Spleen (tissue), 11 donors: Measurements from ENCODE around the gene CENPB. TPM values are rescaled to one million over a fixed set of nuclear protein-coding genes. Genes with fewer than 3 reads are reported as not detected.

Source experiments
- DNase-seq: peaks from one replicate; pipeline ENCODE4 v3.0.0-alpha.2; 2020
- H3K27ac ChIP-seq, 8 donors: fragments of 200-600 bp; sonication (generic) in 7 of 8; 1 replicate in 4 of 8; 2 replicates in 4 of 8; pipeline versions ENCODE4 v1.5.0 to v1.8.0; 2016 to 2021; ENCODE audit warnings: inconsistent platforms in 4 of 8, mild to moderate bottlenecking in 4 of 8, moderate library complexity in 1 of 8
- H3K27me3 ChIP-seq, 7 donors: fragments of 200-600 bp; sonication (generic) in 6 of 7; replicated peaks in 1 of 7; 1 replicate in 4 of 7; 2 replicates in 3 of 7; pipeline versions ENCODE4 v1.5.0 to v1.8.0; 2016 to 2021; ENCODE audit warnings: inconsistent platforms in 3 of 7, mild to moderate bottlenecking in 1 of 7
- H3K36me3 ChIP-seq, 6 donors: fragments of 200-600 bp; sonication (generic) in 5 of 6; 1 replicate in 4 of 6; 2 replicates in 2 of 6; pipeline versions ENCODE4 v1.5.0 to v1.8.0; 2016 to 2021; ENCODE audit warnings: inconsistent platforms in 2 of 6
- H3K4me1 ChIP-seq, 6 donors: fragments of 200-600 bp; sonication (generic) in 5 of 6; 1 replicate in 3 of 6; 2 replicates in 3 of 6; pipeline versions ENCODE4 v1.5.0 to v1.8.0; 2016 to 2021; ENCODE audit warnings: inconsistent platforms in 3 of 6
- H3K4me3 ChIP-seq, 8 donors: fragments of 200-600 bp; sonication (generic) in 7 of 8; 1 replicate in 4 of 8; 2 replicates in 4 of 8; pipeline versions ENCODE4 v1.5.0 to v1.8.0; 2016 to 2021; ENCODE audit warnings: inconsistent platforms in 4 of 8, mild to moderate bottlenecking in 4 of 8, moderate library complexity in 2 of 8
- H3K9me3 ChIP-seq, 8 donors: fragments of 200-600 bp; sonication (generic) in 7 of 8; 1 replicate in 4 of 8; 2 replicates in 4 of 8; pipeline versions ENCODE4 v1.5.0 to v1.8.0; 2016 to 2021; ENCODE audit warnings: inconsistent platforms in 4 of 8
- POLR2A ChIP-seq, 3 donors: fragments of 450-650 bp; IDR thresholded peaks; one replicate each; pipeline ENCODE4 v1.5.1; 2017; ENCODE audit warnings: antibody characterized with exemption in 3 of 3, mild to moderate bottlenecking in 1 of 3
- POLR2AphosphoS5 ChIP-seq, 3 donors: sonication (generic); formaldehyde crosslinking; IDR thresholded peaks; one replicate each; pipeline ENCODE4 v1.5.1; 2017; ENCODE audit warnings: antibody characterized with exemption in 3 of 3
- WGBS, 5 donors: extraction: QIAGEN DNeasy Blood & Tissue Kit in 3 of 5; methylation state at CpG; one replicate each; pipeline versions ENCODE4 v1.1.5 to v1.1.7; 2013 to 2018; 5-methylcytosine and 5-hydroxymethylcytosine counted together
- intact Hi-C: fragments of 100-400 bp; cut with DNase I; formaldehyde crosslinking; loops from one replicate; pipeline ENCODE4 v1.15.0; 2023; ENCODE audit warnings: low total_unique reads
- polyA plus RNA-seq, 3 donors: library from polyadenylated mRNA; stranded (reverse); fragments of 200-250 nt; gene quantifications; one replicate each; pipeline ENCODE4 v1.2.1, GENCODE V29; 2013
- total RNA-seq, 7 donors: library from RNA; depleted of rRNA in 3 of 7; stranded (reverse); fragments of >200 nt in 3 of 7; fragmentation: NEBNext Ultra II Directional in 4 of 7; extraction: Animal tissue kit (Norgen Biotek cat#: 25700) in 4 of 7; gene quantifications; one replicate each; pipeline versions ENCODE4 v1.1.0 to v1.2.1, GENCODE V29; 2016 to 2021
- TF ChIP-seq, protein P1 (sequence below), 11 experiments: fragments of 200-600 bp in 7 of 11; fragments of 450-650 bp in 4 of 11; sonication (generic) in 4 of 11; IDR thresholded peaks in 8 of 11; conservative IDR thresholded peaks in 3 of 11; 1 replicate in 7 of 11; 2 replicates in 4 of 11; pipeline versions ENCODE4 v1.4.0 to v1.8.0; 2016 to 2021; ENCODE audit warnings: antibody characterized with exemption in 11 of 11, inconsistent platforms in 4 of 11, mild to moderate bottlenecking in 1 of 11
- donor health status: healthy with polysubstance abuse.
- donor health status: DM: no; HTN: no; CAD: no; lungs with moderate emphysema.
- donor health status: DM: no; HTN: no; CAD: no.
- donor health status: Bipolar disorder and iron deficiency.
- donor health status: healthy.
- donor health status: DM: no; HTN: no; CAD: no.
- donor health status: DM: yes; HTN: yes; CAD: no.

CENPB gene
- total and polyA plus RNA-seq, 10 donors = 24.8 to 84.7 (median 55.6) TPM

DNA sequence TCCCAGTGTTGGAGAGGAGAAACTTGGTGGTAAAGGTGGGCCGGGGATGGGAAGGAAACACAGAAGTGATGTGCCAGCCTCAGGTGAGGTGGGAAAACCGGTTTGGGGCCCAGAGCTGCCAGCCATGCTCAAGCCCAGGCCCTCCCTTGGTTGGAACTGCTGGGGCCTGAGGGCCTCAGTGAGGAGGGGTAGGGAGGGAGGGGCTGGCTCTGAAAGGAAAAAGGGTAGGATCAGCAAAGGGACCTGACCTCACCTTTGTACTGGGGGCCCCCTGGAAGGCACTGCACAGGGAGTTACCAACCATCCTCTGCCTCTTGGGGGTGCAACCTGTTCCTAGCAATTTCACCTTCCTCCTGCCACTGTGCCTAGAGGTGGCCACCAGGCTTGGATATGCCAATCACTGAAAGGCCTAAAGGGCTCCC, 3.5 kb downstream of the CENPB start:
- peak; percentile 71 for DNase-seq
- WGBS, 5 donors = 73 to 92% (median 78%) methylated on average over 2 of the region's 2 CpGs
- Histone ChIP-seq H3K4me1 (peaks cover 34 to 83% (median 64%) of the 10 kb centered on the region in 6 donors), H3K4me3 (no peak overlapping the region), H3K36me3 (peaks cover 0 to 24% (median 0%) of the 10 kb centered on the region in 6 donors), H3K27ac (peak overlapping the region in 2 of 8 donors; percentile 7 to 25), H3K9me3 (no peaks in the 10 kb centered on the region), H3K27me3 (peaks cover 0 to 12% (median 0%) of the 10 kb centered on the region in 7 donors)
- intact Hi-C loops = no loop called here
- TF ChIP-seq POLR2A (IDR thresholded peaks at IDR 0.05) = no peak
- TF ChIP-seq, protein P1, sequence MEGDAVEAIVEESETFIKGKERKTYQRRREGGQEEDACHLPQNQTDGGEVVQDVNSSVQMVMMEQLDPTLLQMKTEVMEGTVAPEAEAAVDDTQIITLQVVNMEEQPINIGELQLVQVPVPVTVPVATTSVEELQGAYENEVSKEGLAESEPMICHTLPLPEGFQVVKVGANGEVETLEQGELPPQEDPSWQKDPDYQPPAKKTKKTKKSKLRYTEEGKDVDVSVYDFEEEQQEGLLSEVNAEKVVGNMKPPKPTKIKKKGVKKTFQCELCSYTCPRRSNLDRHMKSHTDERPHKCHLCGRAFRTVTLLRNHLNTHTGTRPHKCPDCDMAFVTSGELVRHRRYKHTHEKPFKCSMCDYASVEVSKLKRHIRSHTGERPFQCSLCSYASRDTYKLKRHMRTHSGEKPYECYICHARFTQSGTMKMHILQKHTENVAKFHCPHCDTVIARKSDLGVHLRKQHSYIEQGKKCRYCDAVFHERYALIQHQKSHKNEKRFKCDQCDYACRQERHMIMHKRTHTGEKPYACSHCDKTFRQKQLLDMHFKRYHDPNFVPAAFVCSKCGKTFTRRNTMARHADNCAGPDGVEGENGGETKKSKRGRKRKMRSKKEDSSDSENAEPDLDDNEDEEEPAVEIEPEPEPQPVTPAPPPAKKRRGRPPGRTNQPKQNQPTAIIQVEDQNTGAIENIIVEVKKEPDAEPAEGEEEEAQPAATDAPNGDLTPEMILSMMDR (IDR thresholded peaks at IDR 0.05 in 8 of 11, conservative IDR thresholded peaks at IDR 0.05 in 3 of 11) = no peak
- no peak for TF ChIP-seq POLR2AphosphoS5 (IDR thresholded peaks at IDR 0.05)

DNA sequence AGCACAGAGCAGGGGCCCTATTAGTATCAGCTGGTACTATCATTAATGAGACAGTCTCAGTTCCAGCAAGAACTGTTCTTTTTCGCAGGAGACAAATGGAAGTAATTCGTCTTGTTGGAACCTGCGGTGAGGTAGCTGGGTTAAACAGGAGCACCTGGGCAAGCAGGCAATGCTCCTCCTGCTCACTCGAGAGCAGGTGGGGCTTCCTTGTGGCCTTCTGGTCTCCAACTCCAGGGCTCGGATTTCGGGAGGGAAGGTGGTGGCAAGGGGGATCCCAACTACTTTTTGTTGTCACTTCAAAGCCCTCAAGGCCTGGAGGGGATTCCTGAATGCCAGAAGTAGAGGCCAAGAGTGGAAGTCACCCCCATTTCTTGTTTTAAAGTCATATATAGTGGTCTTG, 3.9 kb downstream of the CENPB start:
- TF ChIP-seq POLR2AphosphoS5 (IDR thresholded peaks at IDR 0.05) (no peak), POLR2A (IDR thresholded peaks at IDR 0.05) (no peak)
- TF ChIP-seq, protein P1 (IDR thresholded peaks at IDR 0.05 in 8 of 11, conservative IDR thresholded peaks at IDR 0.05 in 3 of 11) = no peak
- Histone ChIP-seq H3K9me3 (no peaks in the 10 kb centered on the region), H3K4me3 (no peak overlapping the region), H3K27ac (peak overlapping the region in 1 of 8 donors; percentile 25), H3K36me3 (peaks cover 0 to 24% (median 0%) of the 10 kb centered on the region in 6 donors), H3K4me1 (peaks cover 34 to 83% (median 65%) of the 10 kb centered on the region in 6 donors), H3K27me3 (peaks cover 0 to 17% (median 0%) of the 10 kb centered on the region in 7 donors)
- WGBS, 5 donors = 87 to 92% (median 91%) methylated on average over 6 of the region's 6 CpGs
- intact Hi-C loops = no loop called here
- DNase-seq = peak; percentile 70

DNA sequence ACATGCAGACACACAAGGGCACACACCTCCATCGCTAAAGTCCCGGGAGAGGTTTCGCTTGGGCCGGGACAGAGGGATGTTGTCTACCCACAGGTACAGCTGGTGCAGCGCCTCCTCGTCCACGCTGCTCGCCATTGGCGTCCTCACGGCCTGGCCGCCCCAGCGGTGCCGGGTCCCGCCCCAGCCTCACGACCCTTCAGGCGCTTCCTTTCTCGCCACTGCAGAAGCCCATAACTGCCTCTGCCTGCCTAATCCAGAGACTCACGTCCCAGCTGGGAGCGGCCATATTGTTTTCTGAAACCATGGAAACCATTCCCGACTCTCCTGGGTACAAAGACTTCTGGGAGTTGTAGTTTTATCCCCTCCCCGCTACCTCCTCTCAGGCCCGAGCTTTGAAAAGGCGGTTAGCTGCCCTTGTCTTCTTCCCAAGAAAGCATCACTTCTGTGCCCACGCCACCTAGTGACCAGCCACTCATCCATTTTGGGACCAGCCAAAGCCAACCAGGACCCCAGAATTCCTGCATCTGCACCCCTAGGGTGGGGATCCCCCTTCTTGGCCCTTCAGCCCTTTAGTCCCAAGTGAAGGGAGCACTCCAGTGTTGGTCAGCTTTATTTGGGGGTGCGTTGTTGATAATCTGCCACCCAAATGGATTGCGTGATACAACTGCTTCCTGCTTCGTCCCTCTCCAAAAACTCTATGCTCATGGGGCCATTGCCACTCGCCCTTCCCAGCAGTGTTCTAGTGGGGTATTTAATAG, 5.2 kb downstream of the CENPB start, which contains the start of gene SPEF1:
TSS of gene SPEF1 (minus strand) at position 296 of the 758 bp plus-strand sequence. CDS start at position 135, 161 bp downstream.
- peak; percentile 85 for DNase-seq
- Histone ChIP-seq H3K36me3 (peaks cover 0 to 24% (median 0%) of the 10 kb centered on the region in 6 donors), H3K4me1 (peaks cover 30 to 87% (median 65%) of the 10 kb centered on the region in 6 donors), H3K9me3 (no peaks in the 10 kb centered on the region), H3K4me3 (peak within 1 kb of the TSS in 5 of 8 donors; percentile 20 to 61 (median 32)), H3K27me3 (peaks cover 0 to 20% (median 0%) of the 10 kb centered on the region in 7 donors), H3K27ac (peak within 1 kb of the TSS in 5 of 8 donors; percentile 23 to 56 (median 34))
- intact Hi-C loops = no loop called here
- WGBS, 5 donors = 16 to 21% (median 17%) methylated on average over 17 to 28 of the region's 28 CpGs
- TF ChIP-seq, protein P1 (IDR thresholded peaks at IDR 0.05 in 8 of 11, conservative IDR thresholded peaks at IDR 0.05 in 3 of 11) = peak in 8 of 11 experiments; percentile 36 to 56 (median 42)
- TF ChIP-seq POLR2AphosphoS5 (IDR thresholded peaks at IDR 0.05) (peak; percentile 46 to 75 (median 68)), POLR2A (IDR thresholded peaks at IDR 0.05) (no peak)

DNA sequence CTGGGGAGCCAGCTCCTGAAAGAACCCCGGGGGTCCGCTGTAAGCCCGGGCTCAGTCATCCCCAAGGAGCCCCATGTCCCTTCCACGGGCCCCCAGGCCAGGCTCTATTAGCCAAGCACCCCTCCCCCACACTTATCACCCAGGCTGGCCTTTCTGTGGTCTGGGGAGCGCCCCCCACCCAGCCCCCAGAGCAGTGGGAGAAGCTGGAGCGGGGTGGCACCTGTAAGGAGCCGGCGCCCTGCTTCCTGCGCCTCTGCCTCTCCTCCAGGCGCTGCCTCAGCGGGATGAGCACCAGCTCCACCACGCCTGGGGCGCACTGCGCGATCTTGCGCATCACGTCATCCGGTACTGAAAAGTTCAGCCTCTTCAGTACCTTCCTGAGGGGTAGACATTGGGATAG, 7.6 kb downstream of the CENPB start:
- 35 to 56% (median 38%) methylated on average over 17 to 18 of the region's 18 CpGs for WGBS, 5 donors
- Histone ChIP-seq H3K4me1 (peaks cover 20 to 65% (median 45%) of the 10 kb centered on the region in 6 donors), H3K27ac (no peak overlapping the region), H3K4me3 (no peak overlapping the region), H3K9me3 (no peaks in the 10 kb centered on the region), H3K27me3 (peaks cover 0 to 20% (median 0%) of the 10 kb centered on the region in 7 donors), H3K36me3 (peaks cover 0 to 15% (median 0%) of the 10 kb centered on the region in 6 donors)
- DNase-seq = peak; percentile 74
- intact Hi-C loops = no loop called here
- TF ChIP-seq, protein P1 (IDR thresholded peaks at IDR 0.05 in 8 of 11, conservative IDR thresholded peaks at IDR 0.05 in 3 of 11) = no peak
- TF ChIP-seq POLR2AphosphoS5 (IDR thresholded peaks at IDR 0.05) (no peak), POLR2A (IDR thresholded peaks at IDR 0.05) (no peak)
